HEK293 (cell line): ENCODE results near the gene NUMB.

Source experiments
- SCRT2 ChIP-seq: fragments of 450-650 bp; formaldehyde crosslinking; IDR thresholded peaks from 2 replicates; pipeline ENCODE4 v1.5.1; 2016; ENCODE audit warnings: missing biosample characterization, missing genetic modification characterization
- YY1 ChIP-seq: fragments of 450-650 bp; formaldehyde crosslinking; IDR thresholded peaks from 2 replicates; pipeline ENCODE4 v1.5.1; 2018; ENCODE audit warnings: missing biosample characterization, missing genetic modification characterization
- ZBTB7A ChIP-seq: fragments of 450-650 bp; formaldehyde crosslinking; IDR thresholded peaks from 2 replicates; pipeline ENCODE4 v1.5.1; 2016; ENCODE audit warnings: low read depth, missing biosample characterization, missing genetic modification characterization
- ZEB2 ChIP-seq: fragments of 450-650 bp; formaldehyde crosslinking; IDR thresholded peaks from 2 replicates; pipeline ENCODE4 v1.5.1; 2016; ENCODE audit warnings: missing biosample characterization, missing genetic modification characterization
- ZNF121 ChIP-seq: fragments of 450-650 bp; formaldehyde crosslinking; IDR thresholded peaks from 2 replicates; pipeline ENCODE4 v1.5.1; 2016; ENCODE audit warnings: missing biosample characterization, missing genetic modification characterization
- ZNF138 ChIP-seq: fragments of 450-650 bp; formaldehyde crosslinking; IDR thresholded peaks from 2 replicates; pipeline ENCODE4 v1.5.1; 2016; ENCODE audit warnings: missing biosample characterization, missing genetic modification characterization, borderline replicate concordance
- ZNF2 ChIP-seq: fragments of 450-650 bp; formaldehyde crosslinking; IDR thresholded peaks from 2 replicates; pipeline ENCODE4 v1.5.1; 2016; ENCODE audit warnings: missing biosample characterization, missing genetic modification characterization
- ZNF449 ChIP-seq: fragments of 450-650 bp; formaldehyde crosslinking; IDR thresholded peaks from 2 replicates; pipeline ENCODE4 v1.5.1; 2017; ENCODE audit warnings: missing biosample characterization, mild to moderate bottlenecking, missing genetic modification characterization, moderate library complexity
- ZNF571 ChIP-seq: fragments of 450-650 bp; formaldehyde crosslinking; IDR thresholded peaks from 2 replicates; pipeline ENCODE4 v1.5.0; 2017; ENCODE audit warnings: missing biosample characterization, missing genetic modification characterization
- ZSCAN16 ChIP-seq: fragments of 450-650 bp; formaldehyde crosslinking; IDR thresholded peaks from 2 replicates; pipeline ENCODE4 v1.5.1; 2016; ENCODE audit warnings: missing biosample characterization, missing genetic modification characterization
- ZXDB ChIP-seq: fragments of 450-650 bp; formaldehyde crosslinking; IDR thresholded peaks from 2 replicates; pipeline ENCODE4 v1.5.1; 2016; ENCODE audit warnings: missing biosample characterization, missing genetic modification characterization
- TF ChIP-seq, protein P1 (sequence below): fragments of 450-650 bp; formaldehyde crosslinking; IDR thresholded peaks from 2 replicates; pipeline ENCODE4 v1.5.1; 2016; ENCODE audit warnings: missing biosample characterization, missing genetic modification characterization

DNA sequence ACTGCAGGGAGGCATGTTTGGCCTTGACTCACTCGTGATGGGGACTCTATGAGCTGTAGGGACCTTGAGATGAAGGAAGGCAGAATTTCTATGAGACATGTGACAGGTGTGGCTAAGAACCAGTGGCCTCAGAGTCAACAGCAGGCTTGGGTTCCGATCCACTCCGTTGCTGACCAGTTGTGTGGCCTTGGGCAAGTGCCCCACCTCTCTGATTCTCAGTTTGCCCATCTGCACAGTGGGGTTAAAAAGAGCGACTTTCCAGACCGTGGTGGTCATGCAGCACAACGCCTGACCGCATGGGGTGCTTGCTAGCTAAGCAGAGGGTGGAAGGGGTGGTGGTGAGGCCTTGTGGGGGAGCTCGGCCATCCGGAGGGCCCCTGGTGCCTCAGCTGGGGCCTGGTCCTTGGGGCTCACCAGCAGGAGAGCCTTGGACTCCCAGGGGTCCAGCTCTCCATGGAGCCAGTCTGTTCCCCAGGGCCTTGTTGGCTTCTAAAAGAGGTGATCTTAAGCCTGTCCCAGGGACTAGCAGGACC is 202.6 kb downstream of the NUMB start:
- TF ChIP-seq ZXDB (tag by site-specific recombination): no peak
- TF ChIP-seq, protein P1, sequence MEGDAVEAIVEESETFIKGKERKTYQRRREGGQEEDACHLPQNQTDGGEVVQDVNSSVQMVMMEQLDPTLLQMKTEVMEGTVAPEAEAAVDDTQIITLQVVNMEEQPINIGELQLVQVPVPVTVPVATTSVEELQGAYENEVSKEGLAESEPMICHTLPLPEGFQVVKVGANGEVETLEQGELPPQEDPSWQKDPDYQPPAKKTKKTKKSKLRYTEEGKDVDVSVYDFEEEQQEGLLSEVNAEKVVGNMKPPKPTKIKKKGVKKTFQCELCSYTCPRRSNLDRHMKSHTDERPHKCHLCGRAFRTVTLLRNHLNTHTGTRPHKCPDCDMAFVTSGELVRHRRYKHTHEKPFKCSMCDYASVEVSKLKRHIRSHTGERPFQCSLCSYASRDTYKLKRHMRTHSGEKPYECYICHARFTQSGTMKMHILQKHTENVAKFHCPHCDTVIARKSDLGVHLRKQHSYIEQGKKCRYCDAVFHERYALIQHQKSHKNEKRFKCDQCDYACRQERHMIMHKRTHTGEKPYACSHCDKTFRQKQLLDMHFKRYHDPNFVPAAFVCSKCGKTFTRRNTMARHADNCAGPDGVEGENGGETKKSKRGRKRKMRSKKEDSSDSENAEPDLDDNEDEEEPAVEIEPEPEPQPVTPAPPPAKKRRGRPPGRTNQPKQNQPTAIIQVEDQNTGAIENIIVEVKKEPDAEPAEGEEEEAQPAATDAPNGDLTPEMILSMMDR (tag by site-specific recombination): no peak
- TF ChIP-seq ZNF571: no peak
- no peak for TF ChIP-seq ZNF449 (tag by site-specific recombination)
- TF ChIP-seq ZNF2 (tag by site-specific recombination): no peak
- no peak for TF ChIP-seq ZBTB7A (tag by site-specific recombination)
- no peak for TF ChIP-seq SCRT2
- no peak for TF ChIP-seq ZNF138
- TF ChIP-seq ZNF121 (tag by site-specific recombination): no peak
- TF ChIP-seq ZSCAN16 (tag by site-specific recombination): no peak
- no peak for TF ChIP-seq YY1 (tag by site-specific recombination)
- TF ChIP-seq ZEB2 (tag by site-specific recombination): no peak
